Measurements from ENCODE around the gene IL4R.

GRCh38 chr16:27402569-27402963, 88.8 kb downstream of the IL4R start:
- TF ChIP-seq, protein P1, sequence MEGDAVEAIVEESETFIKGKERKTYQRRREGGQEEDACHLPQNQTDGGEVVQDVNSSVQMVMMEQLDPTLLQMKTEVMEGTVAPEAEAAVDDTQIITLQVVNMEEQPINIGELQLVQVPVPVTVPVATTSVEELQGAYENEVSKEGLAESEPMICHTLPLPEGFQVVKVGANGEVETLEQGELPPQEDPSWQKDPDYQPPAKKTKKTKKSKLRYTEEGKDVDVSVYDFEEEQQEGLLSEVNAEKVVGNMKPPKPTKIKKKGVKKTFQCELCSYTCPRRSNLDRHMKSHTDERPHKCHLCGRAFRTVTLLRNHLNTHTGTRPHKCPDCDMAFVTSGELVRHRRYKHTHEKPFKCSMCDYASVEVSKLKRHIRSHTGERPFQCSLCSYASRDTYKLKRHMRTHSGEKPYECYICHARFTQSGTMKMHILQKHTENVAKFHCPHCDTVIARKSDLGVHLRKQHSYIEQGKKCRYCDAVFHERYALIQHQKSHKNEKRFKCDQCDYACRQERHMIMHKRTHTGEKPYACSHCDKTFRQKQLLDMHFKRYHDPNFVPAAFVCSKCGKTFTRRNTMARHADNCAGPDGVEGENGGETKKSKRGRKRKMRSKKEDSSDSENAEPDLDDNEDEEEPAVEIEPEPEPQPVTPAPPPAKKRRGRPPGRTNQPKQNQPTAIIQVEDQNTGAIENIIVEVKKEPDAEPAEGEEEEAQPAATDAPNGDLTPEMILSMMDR (conservative IDR thresholded peaks at IDR 0.05; ENCODE audit: low read depth in 2 of 2) = no peak
- TF ChIP-seq EZH2 (IDR thresholded peaks at IDR 0.05; ENCODE audit: low read depth, unreplicated experiment) = no peak

Measured in GM23338 (cell line).